GM06990 (cell line): ENCODE measurements around the gene FAM20A.

Experiments
- DNase-seq: peaks from one replicate; pipeline ENCODE4 v3.0.0-alpha.2; 2011; ENCODE audit not compliant: insufficient read length; ENCODE audit errors: extremely low read depth
- H3K27me3 ChIP-seq: replicated peaks from 2 replicates; pipeline ENCODE4 v1.6.0; 2011; ENCODE audit warnings: low read length; ENCODE audit not compliant: control insufficient read depth, insufficient read depth
- H3K36me3 ChIP-seq: 2 replicates; pipeline ENCODE4 v1.5.1; 2011; ENCODE audit warnings: low read length; ENCODE audit not compliant: control insufficient read depth, insufficient read depth
- H3K4me3 ChIP-seq: replicated peaks from 2 replicates; pipeline ENCODE4 v1.5.1; 2011; ENCODE audit warnings: low read depth, mild to moderate bottlenecking, control low read depth, low read length
- CTCF ChIP-seq: IDR thresholded peaks from 2 replicates; pipeline ENCODE4 v1.5.1; 2011; ENCODE audit warnings: low read length, control low read depth, mild to moderate bottlenecking, inconsistent platforms; ENCODE audit not compliant: insufficient read depth, poor library complexity, severe bottlenecking

FAM20A gene

GRCh38 chr17:68542698-68543463 is 58.3 kb downstream of the FAM20A start:
- Histone ChIP-seq H3K27me3 (no peaks in the 10 kb centered on the region), H3K36me3 (peaks cover 4% of the 10 kb centered on the region), H3K4me3 (no peak overlapping the region)
- no peak for TF ChIP-seq CTCF
- no peak for DNase-seq

- no peaks in the 10 kb centered on the region for H3K27me3 ChIP-seq
- no peak for DNase-seq
- no peak for TF ChIP-seq CTCF
- H3K4me3 ChIP-seq, result no peak overlapping the region
- peaks cover 7% of the 10 kb centered on the region for H3K36me3 ChIP-seq
These were observed 59.4 kb downstream of the FAM20A start for GRCh38 chr17:68541816-68542215.

GRCh38 chr17:68540981-68541380 is 60.2 kb downstream of the FAM20A start:
- peaks cover 7% of the 10 kb centered on the region for H3K36me3 ChIP-seq
- no peak for TF ChIP-seq CTCF

GRCh38 chr17:68539548-68540467 is 61.4 kb downstream of the FAM20A start:
- peak; percentile 15 for DNase-seq
- H3K27me3 ChIP-seq, result no peaks in the 10 kb centered on the region
- H3K4me3 ChIP-seq, result no peak overlapping the region
- TF ChIP-seq CTCF, result peak; percentile 42
- H3K36me3 ChIP-seq, result peaks cover 7% of the 10 kb centered on the region

More at GRCh38 chr17:68540981-68541380, 60.2 kb downstream of the FAM20A start:
- H3K27me3 ChIP-seq, result no peaks in the 10 kb centered on the region
- no peak overlapping the region for H3K4me3 ChIP-seq
- DNase-seq, result no peak

GRCh38 chr17:68535922-68536321 is 65.2 kb downstream of the FAM20A start:
- no peak overlapping the region for H3K4me3 ChIP-seq
- H3K27me3 ChIP-seq, result no peaks in the 10 kb centered on the region
- H3K36me3 ChIP-seq, result peaks cover 7% of the 10 kb centered on the region
- TF ChIP-seq CTCF, result no peak
- no peak for DNase-seq
